ENCODE results near the gene ZDHHC4. TPM values are rescaled to one million over a fixed set of nuclear protein-coding genes. Genes with fewer than 3 reads are reported as not detected.

ZDHHC4 gene
- total and polyA plus RNA-seq, 9 of the 15 experiments (the other 6 are each of a cell fraction or from before 2014, with no cell fraction given), result 33.4 to 106 (median 58.3) TPM

DNA sequence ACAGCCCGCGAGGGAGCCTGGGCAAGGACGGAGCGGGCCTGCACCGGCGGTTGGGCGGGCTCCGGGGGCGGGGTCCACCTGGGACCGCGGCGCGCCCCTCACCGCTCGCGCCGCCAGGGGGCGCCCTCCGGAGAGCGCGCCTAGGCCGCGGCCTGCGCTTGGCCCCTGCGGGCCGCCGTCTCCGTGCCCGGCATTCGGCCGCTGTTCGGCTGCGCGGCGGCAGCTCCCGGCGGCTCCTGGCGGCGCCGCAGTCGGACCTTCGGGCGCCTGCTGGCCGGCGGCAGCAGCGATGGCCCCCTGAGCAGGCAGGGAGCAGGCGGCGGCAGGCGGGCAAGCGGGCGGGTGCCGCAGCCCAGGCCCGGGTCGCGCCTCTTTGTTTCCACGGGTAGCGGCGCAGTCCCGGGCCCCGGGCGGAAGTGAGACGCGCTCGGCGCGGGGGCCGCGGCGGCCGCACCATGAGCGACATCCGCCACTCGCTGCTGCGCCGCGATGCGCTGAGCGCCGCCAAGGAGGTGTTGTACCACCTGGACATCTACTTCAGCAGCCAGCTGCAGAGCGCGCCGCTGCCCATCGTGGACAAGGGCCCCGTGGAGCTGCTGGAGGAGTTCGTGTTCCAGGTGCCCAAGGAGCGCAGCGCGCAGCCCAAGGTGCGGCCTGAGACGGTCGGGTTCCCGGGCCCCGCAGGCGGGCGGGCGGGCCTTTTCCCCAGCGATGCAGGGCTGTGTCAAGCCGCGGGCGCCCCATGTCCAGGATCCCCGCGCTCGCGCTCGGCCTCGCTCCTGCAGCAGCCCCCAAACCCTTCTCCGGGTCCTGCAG is 12.8 kb downstream of the ZDHHC4 start, which contains the start of gene INTS15 (continued):
- TF ChIP-seq, protein P1, sequence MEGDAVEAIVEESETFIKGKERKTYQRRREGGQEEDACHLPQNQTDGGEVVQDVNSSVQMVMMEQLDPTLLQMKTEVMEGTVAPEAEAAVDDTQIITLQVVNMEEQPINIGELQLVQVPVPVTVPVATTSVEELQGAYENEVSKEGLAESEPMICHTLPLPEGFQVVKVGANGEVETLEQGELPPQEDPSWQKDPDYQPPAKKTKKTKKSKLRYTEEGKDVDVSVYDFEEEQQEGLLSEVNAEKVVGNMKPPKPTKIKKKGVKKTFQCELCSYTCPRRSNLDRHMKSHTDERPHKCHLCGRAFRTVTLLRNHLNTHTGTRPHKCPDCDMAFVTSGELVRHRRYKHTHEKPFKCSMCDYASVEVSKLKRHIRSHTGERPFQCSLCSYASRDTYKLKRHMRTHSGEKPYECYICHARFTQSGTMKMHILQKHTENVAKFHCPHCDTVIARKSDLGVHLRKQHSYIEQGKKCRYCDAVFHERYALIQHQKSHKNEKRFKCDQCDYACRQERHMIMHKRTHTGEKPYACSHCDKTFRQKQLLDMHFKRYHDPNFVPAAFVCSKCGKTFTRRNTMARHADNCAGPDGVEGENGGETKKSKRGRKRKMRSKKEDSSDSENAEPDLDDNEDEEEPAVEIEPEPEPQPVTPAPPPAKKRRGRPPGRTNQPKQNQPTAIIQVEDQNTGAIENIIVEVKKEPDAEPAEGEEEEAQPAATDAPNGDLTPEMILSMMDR (IDR thresholded peaks at IDR 0.05 in 2 of 3, conservative IDR thresholded peaks at IDR 0.05 in 1 of 3; ENCODE audit: insufficient read depth in 2 of 3, low read depth in 1 of 3, low read length in 3 of 3), result peak; percentile 43 to 89 (median 72); a peak in 5 of 6 replicates
- TF ChIP-seq, protein P2, sequence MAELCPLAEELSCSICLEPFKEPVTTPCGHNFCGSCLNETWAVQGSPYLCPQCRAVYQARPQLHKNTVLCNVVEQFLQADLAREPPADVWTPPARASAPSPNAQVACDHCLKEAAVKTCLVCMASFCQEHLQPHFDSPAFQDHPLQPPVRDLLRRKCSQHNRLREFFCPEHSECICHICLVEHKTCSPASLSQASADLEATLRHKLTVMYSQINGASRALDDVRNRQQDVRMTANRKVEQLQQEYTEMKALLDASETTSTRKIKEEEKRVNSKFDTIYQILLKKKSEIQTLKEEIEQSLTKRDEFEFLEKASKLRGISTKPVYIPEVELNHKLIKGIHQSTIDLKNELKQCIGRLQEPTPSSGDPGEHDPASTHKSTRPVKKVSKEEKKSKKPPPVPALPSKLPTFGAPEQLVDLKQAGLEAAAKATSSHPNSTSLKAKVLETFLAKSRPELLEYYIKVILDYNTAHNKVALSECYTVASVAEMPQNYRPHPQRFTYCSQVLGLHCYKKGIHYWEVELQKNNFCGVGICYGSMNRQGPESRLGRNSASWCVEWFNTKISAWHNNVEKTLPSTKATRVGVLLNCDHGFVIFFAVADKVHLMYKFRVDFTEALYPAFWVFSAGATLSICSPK (IDR thresholded peaks at IDR 0.05; ENCODE audit: borderline replicate concordance), result no peak
- TF ChIP-seq ZSCAN32 (CRISPR knock-in tag; IDR thresholded peaks at IDR 0.05) (no peak), CBFA2T2 (conservative IDR thresholded peaks at IDR 0.05) (no peak), ZNF184 (CRISPR knock-in tag; IDR thresholded peaks at IDR 0.05) (no peak), ZNF699 (CRISPR knock-in tag; IDR thresholded peaks at IDR 0.05; ENCODE audit: insufficient replicate concordance) (no peak), U2AF1 (optimal IDR thresholded peaks at IDR 0.05; ENCODE audit: low read depth, low read length) (peak; percentile 17), SAP30 (IDR thresholded peaks at IDR 0.05; ENCODE audit: borderline replicate concordance, insufficient read depth, low read depth, low read length, poor library complexity, severe bottlenecking) (peak; percentile 74), NFATC3 (IDR thresholded peaks at IDR 0.05) (no peak), PRPF4 (IDR thresholded peaks at IDR 0.05; ENCODE audit: insufficient read depth, low read depth, low read length, poor library complexity, severe bottlenecking) (no peak), MTF1 (CRISPR knock-in tag; IDR thresholded peaks at IDR 0.05; ENCODE audit: borderline replicate concordance) (no peak), KHSRP (IDR thresholded peaks at IDR 0.05) (no peak), CBX5 (IDR thresholded peaks at IDR 0.05; ENCODE audit: borderline replicate concordance, low read depth) (no peak), ZNF408 (CRISPR knock-in tag; IDR thresholded peaks at IDR 0.05; ENCODE audit: low read depth) (no peak), STAT5A (IDR thresholded peaks at IDR 0.05; ENCODE audit: borderline replicate concordance, low read length) (no peak), SRSF7 (optimal IDR thresholded peaks at IDR 0.05; ENCODE audit: low read depth, low read length) (no peak), ILF3 (IDR thresholded peaks at IDR 0.05; ENCODE audit: borderline replicate concordance) (no peak), CEBPB (tag; IDR thresholded peaks at IDR 0.05) (no peak)
- TF ChIP-seq, protein P3, sequence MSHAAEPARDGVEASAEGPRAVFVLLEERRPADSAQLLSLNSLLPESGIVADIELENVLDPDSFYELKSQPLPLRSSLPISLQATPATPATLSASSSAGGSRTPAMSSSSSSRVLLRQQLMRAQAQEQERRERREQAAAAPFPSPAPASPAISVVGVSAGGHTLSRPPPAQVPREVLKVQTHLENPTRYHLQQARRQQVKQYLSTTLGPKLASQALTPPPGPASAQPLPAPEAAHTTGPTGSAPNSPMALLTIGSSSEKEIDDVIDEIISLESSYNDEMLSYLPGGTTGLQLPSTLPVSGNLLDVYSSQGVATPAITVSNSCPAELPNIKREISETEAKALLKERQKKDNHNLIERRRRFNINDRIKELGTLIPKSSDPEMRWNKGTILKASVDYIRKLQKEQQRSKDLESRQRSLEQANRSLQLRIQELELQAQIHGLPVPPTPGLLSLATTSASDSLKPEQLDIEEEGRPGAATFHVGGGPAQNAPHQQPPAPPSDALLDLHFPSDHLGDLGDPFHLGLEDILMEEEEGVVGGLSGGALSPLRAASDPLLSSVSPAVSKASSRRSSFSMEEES (CRISPR knock-in tag; IDR thresholded peaks at IDR 0.05), result no peak
- TF ChIP-seq, protein P4, sequence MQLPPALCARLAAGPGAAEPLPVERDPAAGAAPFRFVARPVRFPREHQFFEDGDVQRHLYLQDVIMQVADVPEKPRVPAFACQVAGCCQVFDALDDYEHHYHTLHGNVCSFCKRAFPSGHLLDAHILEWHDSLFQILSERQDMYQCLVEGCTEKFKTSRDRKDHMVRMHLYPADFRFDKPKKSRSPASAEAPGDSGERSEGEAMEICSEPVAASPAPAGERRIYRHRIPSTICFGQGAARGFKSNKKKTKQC (CRISPR knock-in tag; IDR thresholded peaks at IDR 0.05), result no peak
- TF ChIP-seq, protein P5, sequence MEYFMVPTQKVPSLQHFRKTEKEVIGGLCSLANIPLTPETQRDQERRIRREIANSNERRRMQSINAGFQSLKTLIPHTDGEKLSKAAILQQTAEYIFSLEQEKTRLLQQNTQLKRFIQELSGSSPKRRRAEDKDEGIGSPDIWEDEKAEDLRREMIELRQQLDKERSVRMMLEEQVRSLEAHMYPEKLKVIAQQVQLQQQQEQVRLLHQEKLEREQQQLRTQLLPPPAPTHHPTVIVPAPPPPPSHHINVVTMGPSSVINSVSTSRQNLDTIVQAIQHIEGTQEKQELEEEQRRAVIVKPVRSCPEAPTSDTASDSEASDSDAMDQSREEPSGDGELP (CRISPR knock-in tag; IDR thresholded peaks at IDR 0.05; ENCODE audit: borderline replicate concordance), result peak; percentile 43; the same call in 1 of the 2 replicates
